GM19438 (cell line): ENCODE results near the gene EMC7.
A peak's percentile ranks its signal among the peaks of the same experiment; 100 is the strongest.
"Not testable (repeated sequence)": the region's sequence is repeated elsewhere in the genome, so short reads cannot be mapped to it uniquely, and the experiment has no call there.

Experiments used
- ATAC-seq: cut with Tn5 transposase; IDR thresholded peaks from one replicate; pipeline ENCODE4 v1.9.1; 2021; ENCODE audit warnings: low read depth; ENCODE audit not compliant: unreplicated experiment

The EMC7 gene

GRCh38 chr15:34101366-34102174 is at the start of gene EMC7, which contains the start of gene PGBD4:
Gene EMC7 (minus strand): TSS chr15:34101862. CDS start chr15:34101839, 23 bp downstream.
Gene PGBD4 (plus strand): TSS chr15:34102083. CDS start chr15:34102532, 449 bp downstream.
- ATAC-seq: peak; percentile 97

- no peak for ATAC-seq
Observed at GRCh38 chr15:34147371-34148140, 45.9 kb upstream of the EMC7 start.

GRCh38 chr15:34133511-34133910 is 31.8 kb upstream of the EMC7 start:
- no peak for ATAC-seq

GRCh38 chr15:34132881-34133280 is 31.2 kb upstream of the EMC7 start:
- no peak for ATAC-seq

- ATAC-seq: no peak
Observed at GRCh38 chr15:34128898-34129297, 27.2 kb upstream of the EMC7 start.

- no peak for ATAC-seq
Observed at GRCh38 chr15:34126522-34126921, 24.9 kb upstream of the EMC7 start.

GRCh38 chr15:34125945-34126344 is 24.3 kb upstream of the EMC7 start:
- ATAC-seq: no peak

- no peak for ATAC-seq
Observed at GRCh38 chr15:34124651-34125050, 23.0 kb upstream of the EMC7 start.

- ATAC-seq: no peak
Observed at GRCh38 chr15:34122771-34123183, 21.1 kb upstream of the EMC7 start.

GRCh38 chr15:34121786-34122185 is 20.1 kb upstream of the EMC7 start:
- not testable (repeated sequence) for ATAC-seq

- ATAC-seq: not testable (repeated sequence)
Observed at GRCh38 chr15:34120420-34120819, 18.8 kb upstream of the EMC7 start.

GRCh38 chr15:34119291-34119690 is 17.6 kb upstream of the EMC7 start:
- no peak for ATAC-seq

- ATAC-seq: no peak
Observed at GRCh38 chr15:34116620-34117019, 15.0 kb upstream of the EMC7 start.

GRCh38 chr15:34114739-34115138 is 13.1 kb upstream of the EMC7 start:
- ATAC-seq: no peak

- ATAC-seq: no peak
Observed at GRCh38 chr15:34114215-34114614, 12.6 kb upstream of the EMC7 start.

- no peak for ATAC-seq
Observed at GRCh38 chr15:34111488-34111887, 9.8 kb upstream of the EMC7 start.

- ATAC-seq: no peak
Observed at GRCh38 chr15:34109797-34110663, 8.4 kb upstream of the EMC7 start.

GRCh38 chr15:34107315-34107714 is 5.7 kb upstream of the EMC7 start:
- ATAC-seq: no peak

- no peak for ATAC-seq
Observed at GRCh38 chr15:34106423-34106822, 4.8 kb upstream of the EMC7 start.

GRCh38 chr15:34102175-34102925 is 688 bp upstream of the EMC7 start:
- ATAC-seq: peak; percentile 28
